ENCODE data around the gene PTCD2. TPM values are rescaled to one million over a fixed set of nuclear protein-coding genes. Genes with fewer than 3 reads are reported as not detected.
A peak's percentile ranks its signal among the peaks of the same experiment; 100 is the strongest.

The PTCD2 gene
- total and polyA plus RNA-seq, 9 of the 15 experiments (the other 6 are each of a cell fraction or from before 2014, with no cell fraction given) = 11.9 to 28.5 (median 18.6) TPM

GRCh38 chr5:72280581-72281069 lies 39.5 kb upstream of the PTCD2 start (continued):
- TF ChIP-seq JUN (IDR thresholded peaks at IDR 0.05; ENCODE audit: borderline replicate concordance, low read depth, low read length) (no peak), JUN (CRISPR knock-in tag; IDR thresholded peaks at IDR 0.05; ENCODE audit: borderline replicate concordance) (no peak), HDAC1 (IDR thresholded peaks at IDR 0.05) (no peak), GABPB1 (CRISPR knock-in tag; IDR thresholded peaks at IDR 0.05) (no peak), HMG20A (CRISPR knock-in tag; conservative IDR thresholded peaks at IDR 0.05) (no peak), NFRKB (IDR thresholded peaks at IDR 0.05; ENCODE audit: low read depth) (no peak), ZBTB7A (IDR thresholded peaks at IDR 0.05; ENCODE audit: borderline replicate concordance, control insufficient read depth, low read depth, low read length) (no peak), ZNF780A (CRISPR knock-in tag; IDR thresholded peaks at IDR 0.05) (no peak), KLF16 (IDR thresholded peaks at IDR 0.05) (peak; percentile 10; the same call in 1 of the 2 replicates), ARHGAP35 (IDR thresholded peaks at IDR 0.05; ENCODE audit: partially characterized antibody) (no peak), CREBBP (IDR thresholded peaks at IDR 0.05; ENCODE audit: low read depth, low read length) (no peak), CSDE1 (IDR thresholded peaks at IDR 0.05) (no peak), GTF2F1 (IDR thresholded peaks at IDR 0.05; ENCODE audit: low read depth, low read length) (no peak), ZSCAN32 (CRISPR knock-in tag; IDR thresholded peaks at IDR 0.05) (no peak), MAFK (IDR thresholded peaks at IDR 0.05; ENCODE audit: low read length) (no peak), ZNF444 (CRISPR knock-in tag; IDR thresholded peaks at IDR 0.05) (no peak), FOSL1 (tag; conservative IDR thresholded peaks at IDR 0.05) (no peak), ZNF311 (CRISPR knock-in tag; IDR thresholded peaks at IDR 0.05) (0 out of 2 replicates have a peak, but pooled peaks have one; percentile 18)
